ENCODE measurements around the gene RNF207.

Gene RNF207

DNA sequence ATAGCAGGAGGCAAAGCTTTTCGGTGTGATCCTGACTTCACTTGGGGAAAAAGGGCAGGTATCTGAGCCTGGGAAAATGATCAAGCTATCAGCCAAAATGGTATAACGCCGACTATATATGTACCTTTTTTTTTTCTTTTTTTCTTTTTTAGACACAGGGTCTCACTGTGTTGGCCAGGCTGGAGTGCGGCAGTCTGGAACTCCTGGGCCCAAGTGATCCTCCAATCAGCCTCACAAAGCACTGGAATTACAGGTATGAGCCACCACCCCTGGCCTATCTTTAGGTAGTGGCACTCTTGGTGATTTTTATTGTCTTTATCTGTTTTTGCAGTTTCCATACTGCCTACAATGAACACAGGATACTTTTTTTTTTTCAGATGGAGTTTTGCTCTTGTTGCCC, 31.2 kb downstream of the RNF207 start:
- no peak for DNase-seq

DNA sequence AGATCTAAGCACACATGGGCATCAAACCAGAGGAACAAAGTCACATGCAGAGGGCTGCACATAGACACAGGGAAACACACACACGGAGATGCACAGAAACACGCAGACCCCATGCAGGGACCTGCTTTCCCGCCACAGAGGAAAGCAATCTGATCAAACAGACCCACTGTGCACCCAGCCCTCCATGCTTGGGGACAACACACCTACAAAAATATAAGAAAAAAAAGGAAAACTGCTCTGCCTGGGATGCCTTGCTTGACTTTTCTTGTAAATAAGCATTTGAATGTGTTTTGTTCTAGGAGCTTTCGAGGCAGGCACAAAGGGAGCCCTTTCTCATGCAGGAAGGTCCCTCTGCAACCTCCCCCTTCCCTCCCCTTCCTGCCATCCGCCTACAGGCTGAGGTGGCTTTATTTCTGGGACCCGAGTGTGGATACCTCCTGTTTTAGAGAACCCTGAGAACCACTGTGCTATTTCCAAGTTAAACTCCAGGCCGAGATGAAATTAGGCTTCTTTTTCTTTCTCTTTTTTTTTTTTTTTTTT, 33.4 kb downstream of the RNF207 start:
- DNase-seq, result no peak

DNA sequence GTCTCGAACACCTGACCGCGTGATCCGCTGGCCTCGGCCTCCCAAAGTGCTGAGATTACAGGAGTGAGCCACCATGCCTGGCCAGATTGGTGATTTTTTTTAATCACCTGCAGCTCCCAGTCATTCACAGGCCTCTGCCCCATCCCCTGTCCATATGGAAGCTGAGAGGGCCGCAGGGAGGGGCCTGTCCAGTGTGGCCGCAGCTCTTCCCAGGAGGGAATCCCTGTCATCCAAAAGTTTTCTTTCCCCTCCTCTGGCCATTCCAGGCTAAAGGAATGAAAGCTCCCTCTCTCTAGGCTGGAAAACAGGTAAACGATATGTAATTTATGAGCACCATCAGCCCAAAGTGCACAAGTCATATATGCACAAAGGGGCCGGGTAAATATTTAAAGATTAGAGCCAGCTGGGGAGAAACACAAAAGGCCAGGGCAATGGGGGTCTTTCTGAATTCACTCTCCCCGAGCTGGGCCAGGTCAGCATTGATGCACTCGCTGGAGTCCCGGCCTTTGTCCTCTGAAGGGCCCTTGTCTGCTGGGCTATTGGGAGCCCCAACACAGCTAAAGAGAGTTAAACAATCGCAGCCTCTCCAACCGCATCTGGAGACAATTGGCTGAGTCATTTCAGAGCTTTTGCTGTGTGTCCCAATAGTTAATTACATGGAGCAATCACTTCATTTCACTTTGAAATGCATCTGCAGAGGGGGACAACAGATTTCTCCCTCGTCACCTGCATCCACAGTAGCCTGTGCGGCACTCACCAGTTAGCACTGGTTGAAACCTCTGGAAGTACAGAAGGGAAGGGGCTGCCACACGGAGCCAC, 34.2 kb downstream of the RNF207 start:
- no peak for DNase-seq

DNA sequence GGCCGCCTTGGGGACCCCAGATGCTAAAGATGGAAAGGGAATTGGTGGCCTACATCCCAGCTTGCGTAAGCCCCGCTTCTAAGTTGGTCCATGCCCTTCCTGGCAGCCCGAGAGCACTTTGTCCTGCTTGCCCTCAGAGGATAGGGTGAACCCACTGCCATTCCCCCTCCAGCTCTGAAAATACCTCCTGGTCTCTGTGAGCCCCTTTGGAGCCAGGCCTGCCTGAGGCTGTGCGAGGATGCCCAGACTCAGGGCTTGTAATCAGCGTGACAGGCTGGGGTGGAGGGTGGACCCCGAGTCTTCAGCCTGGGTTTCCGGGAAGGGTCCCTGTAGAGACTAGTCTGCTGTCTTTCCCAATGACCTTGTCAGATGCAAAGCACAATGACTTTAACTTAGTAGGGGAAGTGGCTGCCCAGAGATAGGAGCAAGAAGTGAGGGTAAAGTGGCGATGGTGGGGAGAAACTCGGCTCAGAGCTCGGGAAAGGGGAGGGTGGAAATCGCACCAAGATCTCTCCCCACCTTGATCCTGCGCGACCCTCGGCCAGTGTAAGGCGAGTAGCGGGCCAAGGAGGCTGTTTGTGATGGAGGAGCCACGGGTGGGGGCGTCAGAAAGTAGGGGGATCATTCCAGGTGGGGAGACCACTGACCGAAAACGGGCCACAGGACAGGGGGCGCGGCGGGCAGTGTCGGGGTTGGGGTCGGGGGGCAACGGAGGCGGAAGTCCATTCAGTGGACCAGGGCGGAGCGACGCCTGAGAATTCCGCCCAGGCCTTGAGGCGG, 35.4 kb downstream of the RNF207 start:
- no peak for DNase-seq

DNA sequence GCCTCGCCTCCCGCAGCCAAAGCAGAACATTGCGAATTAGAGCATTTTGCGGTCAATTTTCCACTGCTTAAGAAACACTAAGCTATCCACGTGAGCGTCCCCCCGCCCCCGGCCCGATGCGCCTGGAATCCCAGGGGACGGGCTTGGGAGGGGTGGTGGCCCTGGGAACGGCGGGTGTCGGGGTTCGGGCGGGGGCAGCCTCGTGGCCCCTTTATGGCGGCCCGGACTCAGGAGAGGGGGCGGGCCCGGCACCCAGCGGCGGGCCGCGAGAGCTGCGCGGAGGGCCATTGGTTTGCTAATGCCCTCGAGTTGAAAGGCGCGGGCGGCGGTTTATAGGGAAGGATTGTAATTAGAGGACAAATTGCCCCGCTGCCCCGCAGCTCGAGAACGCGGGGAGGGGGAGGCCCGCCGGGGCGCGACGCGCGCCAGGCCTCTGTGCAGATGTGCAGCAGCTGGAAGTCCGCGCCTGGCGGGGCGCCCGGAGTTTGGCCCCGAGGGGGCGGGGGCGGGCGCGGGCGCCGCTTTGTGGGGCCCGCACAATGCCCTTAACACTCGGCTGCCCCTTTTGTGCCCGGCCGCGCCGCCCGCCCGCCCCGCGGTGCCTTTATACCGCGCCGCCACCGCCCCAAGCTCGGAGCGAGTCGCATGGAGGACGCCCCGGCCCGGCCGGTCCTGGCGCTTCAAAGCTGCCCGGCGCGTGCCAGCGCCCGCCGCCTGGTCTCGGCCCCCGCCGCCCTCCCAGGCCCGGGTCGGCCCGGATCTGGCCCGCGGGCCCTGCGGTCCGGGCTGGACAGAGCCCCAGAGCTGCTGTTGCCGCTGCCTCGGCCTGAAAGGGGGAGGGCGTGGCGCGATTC, 36.2 kb downstream of the RNF207 start:
- DNase-seq, result no peak

DNA sequence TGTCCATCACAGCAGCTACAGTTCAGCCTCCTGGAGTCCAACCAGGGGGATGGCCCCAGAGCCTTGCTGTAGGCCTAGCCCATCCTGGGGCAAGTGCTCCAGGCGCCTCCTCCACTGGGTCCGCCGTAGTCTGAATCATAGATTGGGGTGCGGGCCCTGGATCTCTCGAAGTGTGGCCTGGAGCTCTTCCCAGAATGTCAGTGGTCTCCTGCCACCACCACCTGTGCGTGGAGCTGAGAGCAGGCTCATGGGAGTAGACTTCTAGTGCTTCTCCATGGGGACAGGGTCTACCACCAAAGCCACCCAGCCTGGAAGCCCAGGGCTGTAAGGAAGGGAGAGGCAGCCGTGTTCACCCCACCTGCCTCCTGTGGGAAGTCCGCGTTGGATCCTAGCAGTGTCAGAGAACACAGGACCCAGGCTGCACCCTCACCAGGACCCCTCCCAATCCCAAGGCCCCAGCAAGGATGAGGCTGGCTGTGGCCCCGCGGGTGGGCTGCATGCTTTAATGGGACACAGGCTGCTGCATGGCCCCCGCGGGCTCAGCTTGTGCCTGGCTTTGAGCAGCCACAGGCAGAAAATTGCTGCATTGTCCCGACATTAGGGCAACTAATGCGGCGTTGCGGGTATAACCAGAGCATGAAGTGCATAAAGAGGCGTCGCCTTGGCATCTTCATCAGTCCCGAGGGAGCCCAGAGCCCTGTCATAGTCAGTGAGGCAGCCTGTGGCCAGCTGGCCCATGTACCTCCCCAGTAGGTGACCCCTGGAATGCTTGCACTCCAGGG, 37.3 kb downstream of the RNF207 start:
- DNase-seq, result no peak

DNA sequence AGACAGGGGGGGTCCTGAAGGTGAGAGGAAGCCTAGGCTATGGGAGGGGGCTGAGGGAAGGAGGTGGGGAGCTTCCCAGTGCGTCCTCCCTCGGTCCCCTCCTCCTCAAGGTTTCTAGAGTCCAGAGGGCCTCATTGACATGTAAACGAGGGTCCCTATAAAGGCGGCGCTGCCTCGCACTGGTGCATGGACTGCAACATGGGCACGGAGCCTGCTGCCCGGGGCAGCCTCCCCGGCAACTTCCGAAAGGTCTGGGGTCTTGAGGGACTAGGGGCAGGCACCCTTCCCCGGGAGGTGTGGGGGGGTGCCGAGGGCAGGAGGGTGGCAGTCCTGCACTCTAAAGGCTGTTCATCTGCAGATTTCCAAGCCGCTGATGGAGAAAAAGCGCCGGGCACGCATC, 38.1 kb downstream of the RNF207 start, which contains the start of gene HES3:
Gene HES3 (plus strand): TSS at position 187 of the 400 bp plus-strand sequence. CDS start 187 bp downstream, at position 374.
- DNase-seq, result no peak

DNA sequence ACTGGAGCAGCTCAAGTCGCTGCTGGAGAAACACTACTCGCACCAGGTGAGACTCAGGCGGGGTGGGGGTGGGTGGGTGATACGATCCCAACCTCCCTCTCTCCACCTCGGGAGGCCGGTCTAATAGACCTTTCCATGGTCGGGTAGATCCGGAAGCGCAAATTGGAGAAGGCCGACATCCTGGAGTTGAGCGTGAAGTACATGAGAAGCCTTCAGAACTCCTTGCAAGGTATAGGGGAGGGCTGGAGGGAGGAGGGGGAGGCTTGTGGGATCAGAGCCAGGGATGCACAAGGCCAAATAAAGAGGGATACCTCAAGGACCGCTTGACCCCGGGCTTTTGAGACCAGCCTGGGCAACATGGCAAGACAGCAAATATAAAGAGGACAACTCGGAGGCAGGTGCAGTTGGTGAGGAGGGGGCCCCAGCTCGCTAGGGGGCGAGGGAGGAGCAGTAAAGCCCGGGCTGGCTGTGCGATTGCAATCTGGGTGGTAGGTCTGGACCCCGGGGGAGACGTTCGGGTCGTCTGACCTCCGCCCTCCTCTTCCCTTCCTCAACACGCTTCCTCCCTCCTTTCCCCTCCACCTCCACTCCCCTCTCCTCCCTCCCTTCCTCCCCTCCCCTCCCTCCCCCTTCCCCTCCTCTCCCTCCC, 38.6 kb downstream of the RNF207 start:
- no peak for DNase-seq

DNA sequence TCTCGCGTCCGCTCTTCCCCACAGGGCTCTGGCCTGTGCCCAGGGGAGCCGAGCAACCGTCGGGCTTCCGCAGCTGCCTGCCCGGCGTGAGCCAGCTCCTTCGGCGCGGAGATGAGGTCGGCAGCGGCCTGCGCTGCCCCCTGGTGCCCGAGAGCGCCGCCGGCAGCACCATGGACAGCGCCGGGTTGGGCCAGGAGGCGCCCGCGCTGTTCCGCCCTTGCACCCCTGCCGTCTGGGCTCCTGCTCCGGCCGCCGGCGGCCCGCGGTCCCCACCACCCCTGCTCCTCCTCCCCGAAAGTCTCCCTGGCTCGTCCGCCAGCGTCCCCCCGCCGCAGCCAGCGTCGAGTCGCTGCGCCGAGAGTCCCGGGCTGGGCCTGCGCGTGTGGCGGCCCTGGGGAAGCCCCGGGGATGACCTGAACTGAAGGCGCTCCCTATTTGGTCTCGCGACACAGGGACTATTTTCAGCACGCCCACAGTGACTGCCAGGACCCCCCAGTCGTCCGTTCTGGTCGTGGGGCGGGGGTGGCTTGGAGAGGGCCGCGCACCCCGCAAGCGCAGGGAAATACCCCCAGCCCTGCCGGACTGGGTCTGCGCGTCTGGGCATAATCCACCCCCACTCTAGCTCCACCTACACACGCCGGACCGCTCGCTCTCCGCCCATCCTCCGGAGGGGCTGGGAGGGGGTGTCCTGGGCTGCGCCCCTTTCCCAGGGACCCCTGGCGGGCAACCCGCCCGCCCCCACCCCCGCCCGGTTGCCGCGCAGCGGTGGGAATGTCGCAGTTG, 39.4 kb downstream of the RNF207 start:
- DNase-seq, result peak; percentile 83

DNA sequence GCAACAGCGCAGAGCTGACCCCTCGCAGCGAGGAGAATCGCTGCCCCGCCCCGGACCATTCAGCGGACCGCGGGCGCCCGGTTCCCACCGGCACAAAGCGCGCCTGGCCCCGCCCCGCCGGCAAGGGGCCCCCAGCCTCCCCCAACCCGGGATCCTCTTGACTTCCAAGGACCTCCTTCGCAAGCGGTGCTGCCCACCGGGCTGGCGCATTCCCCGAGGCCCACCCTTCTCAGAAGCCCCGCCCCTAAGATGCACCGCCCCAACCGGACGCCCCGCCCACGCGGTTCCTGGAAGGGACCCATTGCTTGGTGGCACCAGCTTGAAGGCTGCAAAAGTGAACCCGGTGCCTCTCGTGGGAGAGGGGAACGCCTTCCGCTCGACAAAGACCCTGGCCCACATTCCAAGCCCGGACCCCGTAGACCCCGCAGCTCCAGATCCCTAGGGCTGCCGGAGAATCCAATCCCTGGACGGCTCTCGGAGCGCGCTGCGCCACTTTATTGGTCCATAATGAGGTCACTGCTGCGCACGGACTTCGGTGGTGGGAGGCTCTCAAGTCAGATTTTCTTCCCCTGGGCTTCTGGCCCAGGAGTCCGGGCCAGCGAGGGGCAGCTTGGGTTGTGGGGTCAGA, 40.1 kb downstream of the RNF207 start:
- DNase-seq, result peak; percentile 46

DNA sequence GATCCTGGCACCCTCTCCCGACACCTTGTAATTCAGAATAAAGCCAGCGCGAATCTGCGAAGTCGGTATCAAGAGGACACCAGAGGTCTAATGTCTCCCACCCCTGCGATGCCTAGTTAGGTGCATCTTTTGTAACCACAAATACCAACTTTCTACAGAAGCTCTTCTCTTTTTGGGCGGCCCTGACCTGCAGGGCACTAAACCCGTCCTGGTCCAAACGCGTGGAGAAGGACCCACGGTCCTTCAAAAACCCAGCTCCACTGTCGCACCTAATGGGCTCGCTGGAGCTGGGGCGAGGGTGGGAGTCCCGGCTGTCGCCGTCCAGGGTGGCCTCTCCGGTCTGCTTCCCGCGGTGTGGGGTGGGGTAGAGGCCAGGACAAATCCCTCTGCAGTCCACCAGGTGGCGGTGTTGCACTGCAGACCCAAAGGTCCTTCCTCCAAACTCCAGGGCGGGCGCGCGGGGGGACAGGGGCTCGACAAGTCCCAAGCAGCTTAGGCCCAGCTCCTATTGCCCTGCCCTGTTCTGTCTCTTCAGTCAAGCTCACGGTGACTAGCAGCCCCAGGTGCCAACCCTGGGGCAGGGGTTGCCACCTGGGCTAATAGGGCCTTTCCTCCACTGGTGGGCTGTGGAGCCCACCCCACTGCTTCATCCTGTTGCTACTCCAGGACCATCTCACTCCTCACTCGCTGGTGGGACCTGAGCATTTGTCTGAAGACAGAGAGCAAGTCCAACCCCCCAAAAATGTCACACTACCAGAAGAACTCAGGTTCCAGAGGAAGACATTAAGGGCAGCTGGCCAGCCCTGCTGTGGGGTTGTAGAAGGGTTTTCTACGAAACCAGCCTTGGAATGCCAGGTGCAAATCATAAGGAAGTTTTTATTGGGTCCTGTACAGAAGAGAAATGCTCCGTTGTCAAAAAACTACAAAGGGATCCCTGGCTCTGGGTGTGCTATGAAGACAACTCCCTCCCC, 40.9 kb downstream of the RNF207 start:
- peak; percentile 83 for DNase-seq

DNA sequence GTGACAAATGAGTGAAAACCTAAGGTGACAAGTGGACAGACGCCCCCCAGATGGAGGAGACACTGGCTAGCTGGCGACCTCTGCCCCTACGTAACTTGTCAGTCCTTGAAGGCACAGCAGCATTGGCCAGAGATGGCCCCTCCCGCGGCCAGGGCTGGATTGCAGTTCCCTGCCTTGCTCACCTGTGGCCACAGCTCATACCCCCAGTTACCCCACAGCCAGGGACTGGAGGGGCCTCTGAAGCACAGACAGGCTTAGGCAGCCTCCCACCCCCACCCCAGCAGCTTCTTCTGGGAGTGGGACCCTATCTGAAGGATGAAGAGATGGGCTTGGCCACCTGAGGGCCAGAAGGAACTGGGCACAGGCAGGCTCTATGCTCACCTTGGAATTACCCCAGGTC, 41.7 kb downstream of the RNF207 start:
- DNase-seq, result no peak

DNA sequence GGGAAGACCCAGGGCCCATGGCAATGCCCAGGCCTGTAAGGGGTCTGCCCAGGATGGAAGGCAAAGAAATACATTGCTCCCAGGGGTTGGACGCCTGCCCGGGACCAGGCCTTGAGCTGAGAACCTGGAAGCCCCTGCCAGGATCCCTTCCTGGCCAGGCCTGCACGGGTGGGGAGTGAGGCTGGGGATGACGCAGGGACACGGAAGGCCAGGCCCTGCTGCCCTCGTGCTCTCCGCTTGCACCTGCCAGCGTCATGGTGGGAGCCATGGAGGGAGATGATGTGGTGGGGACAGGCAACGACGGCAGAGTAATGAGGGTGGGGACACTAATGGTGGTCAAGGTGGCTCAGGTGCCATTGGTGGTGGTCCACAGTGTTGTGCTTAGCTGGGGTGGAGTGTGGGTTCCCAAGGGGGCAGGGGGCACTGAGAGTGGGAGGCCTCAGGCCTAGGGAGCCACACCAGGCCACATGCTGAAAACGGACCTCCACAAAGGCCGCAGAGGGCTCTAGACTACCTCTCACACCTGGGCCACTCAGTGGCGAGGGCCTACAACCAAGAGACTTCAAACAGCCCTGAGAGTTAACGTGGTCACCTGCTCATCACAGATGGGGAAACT, 42.4 kb downstream of the RNF207 start:
- no peak for DNase-seq

DNA sequence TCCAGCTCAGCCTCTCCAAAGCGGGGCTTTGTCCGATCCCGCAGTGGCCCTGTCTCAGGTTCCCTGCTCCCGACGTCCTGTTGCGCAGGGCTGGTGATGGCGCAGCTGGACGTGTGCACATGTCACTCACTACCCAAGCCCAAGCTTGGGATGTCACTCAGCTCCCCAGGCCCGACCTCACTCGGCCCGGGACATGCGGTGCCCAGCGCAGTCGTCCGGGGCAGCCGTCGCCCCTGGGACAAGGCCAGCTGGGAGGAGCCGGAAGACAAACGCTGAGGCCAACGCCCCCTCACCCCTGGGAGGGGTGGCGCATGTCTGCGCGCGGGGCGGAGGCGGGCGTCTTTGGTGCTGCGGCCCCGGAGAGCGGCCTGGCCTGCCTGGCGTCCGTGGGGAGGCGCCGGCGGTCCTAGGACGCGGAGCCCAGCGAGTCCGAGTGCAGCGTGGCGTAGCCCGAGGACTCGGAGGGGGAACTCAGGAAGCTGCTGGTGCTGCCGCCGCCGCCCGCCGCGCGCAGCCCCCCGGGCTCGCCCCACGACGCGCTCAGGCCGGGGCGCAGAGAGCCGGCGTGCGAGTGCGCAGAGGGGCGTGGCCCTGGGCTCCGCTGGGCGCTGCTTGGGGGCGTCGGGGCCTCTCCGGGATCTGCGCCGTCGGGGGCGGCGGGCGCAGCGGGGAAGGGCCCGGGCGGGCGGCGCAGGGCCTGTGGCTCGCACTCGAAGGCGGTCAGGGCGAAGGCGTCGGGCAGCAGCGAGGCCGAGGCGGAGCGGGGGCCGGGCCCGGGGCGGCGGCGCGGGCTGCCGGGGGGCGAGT, 43.2 kb downstream of the RNF207 start:
- no peak for DNase-seq

DNA sequence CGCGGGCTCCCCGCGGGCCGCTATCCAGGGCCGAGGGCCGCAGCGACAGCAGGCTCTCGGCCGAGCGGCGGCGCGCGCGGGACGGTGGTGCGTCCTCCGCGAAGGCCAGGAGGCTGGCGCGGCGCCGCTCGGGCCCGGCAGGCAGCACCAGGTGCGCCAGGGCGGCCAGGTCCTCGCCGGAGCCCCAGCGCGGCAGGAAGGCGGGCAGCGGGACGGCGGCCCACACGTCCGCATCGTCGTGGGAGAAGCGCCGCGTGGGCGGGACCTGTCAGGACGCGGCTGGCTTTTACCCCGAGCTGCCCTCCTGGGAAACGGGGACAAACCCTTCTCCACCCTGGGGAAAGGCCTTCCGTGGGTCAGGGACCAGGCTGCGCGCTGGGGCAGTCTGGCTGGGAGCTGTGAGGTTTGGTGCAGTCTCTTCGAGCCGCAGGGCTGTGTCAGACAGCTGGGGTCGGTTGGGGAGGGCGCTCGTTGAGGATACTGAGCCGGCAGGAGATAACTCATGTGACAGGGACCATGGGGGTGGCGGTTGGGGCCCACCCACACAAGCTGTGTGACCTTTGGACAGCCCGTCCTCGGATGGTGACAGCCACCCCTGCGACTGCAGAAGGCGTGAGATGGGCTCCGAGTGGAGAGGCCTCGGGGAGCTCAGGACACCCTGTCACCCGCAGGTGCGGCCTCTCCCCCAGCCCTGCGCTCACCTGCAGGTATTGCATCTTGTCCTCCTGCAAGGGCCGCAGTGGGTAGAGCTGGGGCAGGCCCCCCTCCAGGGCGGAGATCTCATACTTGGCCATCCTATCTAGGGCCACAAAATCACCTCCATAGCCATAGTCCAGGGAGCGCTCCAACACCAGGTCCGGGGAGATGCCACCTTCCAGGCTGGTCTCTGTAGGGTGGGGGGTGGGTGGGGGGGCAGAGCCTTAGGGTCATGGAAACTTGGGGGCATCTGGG, 44.1 kb downstream of the RNF207 start:
- DNase-seq, result no peak

DNA sequence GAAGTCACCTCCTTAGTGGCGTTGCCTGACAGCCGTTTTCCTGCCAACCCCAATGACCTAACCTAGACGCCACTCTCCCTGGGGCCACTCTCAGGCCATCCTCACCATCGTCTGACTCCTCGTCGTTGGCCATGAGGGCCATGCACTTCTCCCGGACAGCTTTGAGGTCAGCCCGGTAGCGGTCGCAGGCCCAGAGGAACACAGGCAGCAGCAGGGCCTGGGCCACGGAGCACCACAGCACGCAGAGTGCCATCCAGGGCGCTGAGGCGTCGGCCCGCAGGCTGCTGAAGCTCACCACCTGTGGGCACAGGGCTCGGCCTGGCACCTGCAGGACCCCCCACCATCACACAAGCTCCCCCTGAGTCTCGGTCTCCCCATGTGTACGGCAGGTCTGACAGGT, 45.3 kb downstream of the RNF207 start:
- DNase-seq, result no peak
